ENCODE measurements around the gene ABT1. TPM values are rescaled to one million over a fixed set of nuclear protein-coding genes. Genes with fewer than 3 reads are reported as not detected.

ABT1 gene
- total RNA-seq, 4 donors from 2014 or later: 11.9 to 17.6 (median 15.0) TPM

GRCh38 chr6:26575494-26575939, 21.2 kb upstream of the ABT1 start:
- H3K27me3 ChIP-seq: peaks cover 5% of the 10 kb centered on the region
- no peak overlapping the region for H3K27ac ChIP-seq
- intact Hi-C loops (cut with DNase I): no loop called here
- H3K4me1 ChIP-seq: no peaks in the 10 kb centered on the region
- H3K9me3 ChIP-seq: no peaks in the 10 kb centered on the region
- DNase-seq: no peak
- H3K4me3 ChIP-seq (replicated peaks in 1 of 3): no peak overlapping the region
- H3K36me3 ChIP-seq: no peaks in the 10 kb centered on the region
- no peak for TF ChIP-seq POLR2A (IDR thresholded peaks at IDR 0.05)
- TF ChIP-seq, protein P1, sequence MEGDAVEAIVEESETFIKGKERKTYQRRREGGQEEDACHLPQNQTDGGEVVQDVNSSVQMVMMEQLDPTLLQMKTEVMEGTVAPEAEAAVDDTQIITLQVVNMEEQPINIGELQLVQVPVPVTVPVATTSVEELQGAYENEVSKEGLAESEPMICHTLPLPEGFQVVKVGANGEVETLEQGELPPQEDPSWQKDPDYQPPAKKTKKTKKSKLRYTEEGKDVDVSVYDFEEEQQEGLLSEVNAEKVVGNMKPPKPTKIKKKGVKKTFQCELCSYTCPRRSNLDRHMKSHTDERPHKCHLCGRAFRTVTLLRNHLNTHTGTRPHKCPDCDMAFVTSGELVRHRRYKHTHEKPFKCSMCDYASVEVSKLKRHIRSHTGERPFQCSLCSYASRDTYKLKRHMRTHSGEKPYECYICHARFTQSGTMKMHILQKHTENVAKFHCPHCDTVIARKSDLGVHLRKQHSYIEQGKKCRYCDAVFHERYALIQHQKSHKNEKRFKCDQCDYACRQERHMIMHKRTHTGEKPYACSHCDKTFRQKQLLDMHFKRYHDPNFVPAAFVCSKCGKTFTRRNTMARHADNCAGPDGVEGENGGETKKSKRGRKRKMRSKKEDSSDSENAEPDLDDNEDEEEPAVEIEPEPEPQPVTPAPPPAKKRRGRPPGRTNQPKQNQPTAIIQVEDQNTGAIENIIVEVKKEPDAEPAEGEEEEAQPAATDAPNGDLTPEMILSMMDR (IDR thresholded peaks at IDR 0.05): no peak
- WGBS, 2 donors: 61 to 62% methylated on average over 10 of the region's 10 CpGs

- WGBS, 2 donors: 56% methylated on average over 7 of the region's 7 CpGs
- Histone ChIP-seq H3K4me1 (no peaks in the 10 kb centered on the region), H3K9me3 (no peaks in the 10 kb centered on the region), H3K27ac (no peak overlapping the region), H3K4me3 (replicated peaks in 1 of 3) (no peak overlapping the region), H3K27me3 (peaks cover 5% of the 10 kb centered on the region), H3K36me3 (no peaks in the 10 kb centered on the region)
- intact Hi-C loops (cut with DNase I): no loop called here
- no peak for TF ChIP-seq POLR2A (IDR thresholded peaks at IDR 0.05)
- TF ChIP-seq, protein P1 (IDR thresholded peaks at IDR 0.05): no peak
- no peak for DNase-seq
Observed at GRCh38 chr6:26576407-26576843, 20.3 kb upstream of the ABT1 start.

DNA sequence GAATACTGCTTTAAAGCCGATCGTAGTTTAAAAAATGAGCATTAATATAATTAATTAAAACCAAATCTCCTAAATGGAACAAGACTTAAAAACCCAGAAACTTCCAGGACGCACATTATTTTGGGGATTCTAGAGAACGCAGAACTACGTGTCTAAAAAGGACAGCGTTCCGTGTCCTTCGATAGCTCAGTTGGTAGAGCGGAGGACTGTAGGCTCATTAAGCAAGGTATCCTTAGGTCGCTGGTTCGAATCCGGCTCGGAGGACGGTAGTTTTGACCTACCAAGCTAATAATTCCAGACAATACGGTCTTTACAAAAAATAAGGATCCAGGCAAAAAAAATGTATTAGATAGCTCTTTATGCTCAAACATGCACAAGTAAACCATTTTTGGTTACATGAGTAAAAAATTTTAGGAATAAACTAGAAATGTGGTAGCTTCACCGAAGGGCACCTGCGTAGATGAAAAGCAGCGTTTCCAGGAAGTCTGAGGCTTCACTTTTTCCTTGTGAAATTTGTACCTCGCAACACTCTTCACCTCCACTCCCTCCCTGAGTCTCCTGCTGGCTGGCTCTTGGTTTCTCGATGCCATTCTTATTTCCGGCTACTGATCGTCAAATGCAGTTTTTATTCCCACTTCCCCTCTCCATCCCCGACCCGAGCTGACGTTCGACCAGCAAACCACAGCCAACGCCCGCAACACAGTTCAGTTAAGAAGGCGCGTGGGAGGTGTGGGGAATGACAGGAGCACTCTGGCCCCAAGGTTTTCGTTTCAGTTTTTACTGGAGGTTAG, 19.6 kb upstream of the ABT1 start:
- Histone ChIP-seq H3K27ac (no peak overlapping the region), H3K4me3 (replicated peaks in 1 of 3) (no peak overlapping the region), H3K4me1 (no peaks in the 10 kb centered on the region), H3K36me3 (no peaks in the 10 kb centered on the region), H3K27me3 (peaks cover 5% of the 10 kb centered on the region), H3K9me3 (no peaks in the 10 kb centered on the region)
- intact Hi-C loops (cut with DNase I): no loop called here
- WGBS, 2 donors: 6% methylated on average over 31 of the region's 31 CpGs
- TF ChIP-seq, protein P1 (IDR thresholded peaks at IDR 0.05): no peak
- no peak for TF ChIP-seq POLR2A (IDR thresholded peaks at IDR 0.05)
- DNase-seq: peak in 1 of 2 donors; percentile 19

DNA sequence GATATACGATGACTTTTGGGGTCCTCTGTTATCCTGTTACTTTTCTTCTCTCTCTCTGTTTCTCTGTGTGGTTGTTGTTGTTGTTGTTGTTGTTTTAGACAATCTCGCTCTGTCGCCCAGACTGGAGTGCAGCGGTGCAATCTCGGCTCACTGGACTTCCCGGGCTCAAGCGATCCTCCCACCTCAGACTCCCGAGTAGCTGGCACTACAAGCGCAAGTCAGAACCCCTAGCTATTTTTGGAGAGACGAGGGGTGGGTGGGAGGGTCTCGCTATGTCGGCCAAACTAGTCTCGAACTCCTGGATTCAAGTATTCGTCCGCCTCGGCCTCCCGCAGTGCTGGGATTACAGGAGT, 19.1 kb upstream of the ABT1 start:
- DNase-seq: no peak
- peaks cover 5% of the 10 kb centered on the region for H3K27me3 ChIP-seq
- TF ChIP-seq, protein P1 (IDR thresholded peaks at IDR 0.05): no peak
- intact Hi-C loops (cut with DNase I): no loop called here
- WGBS, 2 donors: 14 to 15% methylated on average over 17 of the region's 17 CpGs
- no peak overlapping the region for H3K4me3 ChIP-seq (replicated peaks in 1 of 3)
- no peaks in the 10 kb centered on the region for H3K36me3 ChIP-seq
- H3K27ac ChIP-seq: no peak overlapping the region
- no peaks in the 10 kb centered on the region for H3K4me1 ChIP-seq
- H3K9me3 ChIP-seq: no peaks in the 10 kb centered on the region

GRCh38 chr6:26578279-26578678, 18.5 kb upstream of the ABT1 start:
- peaks cover 5% of the 10 kb centered on the region for H3K27me3 ChIP-seq

More at GRCh38 chr6:26578279-26578678, 18.5 kb upstream of the ABT1 start:
- no peak overlapping the region for H3K4me3 ChIP-seq (replicated peaks in 1 of 3)
- intact Hi-C loops (cut with DNase I): no loop called here
- no peaks in the 10 kb centered on the region for H3K36me3 ChIP-seq
- H3K9me3 ChIP-seq: no peaks in the 10 kb centered on the region
- WGBS, 2 donors: 81 to 87% methylated on average over 6 of the region's 6 CpGs
- H3K4me1 ChIP-seq: no peaks in the 10 kb centered on the region
- no peak overlapping the region for H3K27ac ChIP-seq
- no peak for DNase-seq
- TF ChIP-seq, protein P1 (IDR thresholded peaks at IDR 0.05): no peak
- TF ChIP-seq POLR2A (IDR thresholded peaks at IDR 0.05): no peak
